A673 (cell line): Measurements from ENCODE around the gene XPNPEP2. TPM values are rescaled to one million over a fixed set of nuclear protein-coding genes. Genes with fewer than 3 reads are reported as not detected.

Source experiments
- BruUV-seq: library from RNA; stranded (reverse); fragments of 400-500 nt; replicated peaks from 2 replicates; lab custom pipeline; 2021; lab: Mats Ljungman, UMichigan
- CTCF ChIA-PET: fragments of 300-600 bp; sonication (Branson Sonifier 250); formaldehyde crosslinking; loops from one replicate; lab custom pipeline; 2022; ENCODE audit warnings: antibody characterized with exemption; lab: Charles Lee
- POLR2A ChIA-PET: fragments of 300-600 bp; sonication (Branson Sonifier 250); formaldehyde crosslinking; loops from one replicate; lab custom pipeline; 2022; ENCODE audit warnings: antibody characterized with exemption; ENCODE audit not compliant: low non-redundant PET; lab: Charles Lee
- DNase-seq: peaks from one replicate; pipeline ENCODE4 v3.0.0-alpha.2; 2015; ENCODE audit warnings: low spot score
- H3K27ac ChIP-seq: fragments of 200-600 bp; sonication (generic); 2 replicates; pipeline ENCODE4 v1.5.1; 2016; ENCODE audit warnings: mixed run types, low read depth, mild to moderate bottlenecking, mixed read lengths, antibody characterized with exemption, low read length; ENCODE audit not compliant: poor library complexity, severe bottlenecking
- H3K27me3 ChIP-seq: fragments of 200-600 bp; sonication (generic); replicated peaks from 2 replicates; pipeline ENCODE4 v1.6.1; 2017; ENCODE audit warnings: mixed run types, low read depth, mild to moderate bottlenecking, mixed read lengths, antibody characterized with exemption, low read length; ENCODE audit not compliant: insufficient read depth, poor library complexity
- H3K36me3 ChIP-seq: fragments of 200-600 bp; sonication (generic); 2 replicates; pipeline ENCODE4 v1.6.1; 2016; ENCODE audit warnings: mixed run types, mild to moderate bottlenecking, mixed read lengths, antibody characterized with exemption, low read length; ENCODE audit not compliant: insufficient read depth, poor library complexity, severe bottlenecking
- H3K4me1 ChIP-seq: fragments of 200-600 bp; sonication (generic); 2 replicates; pipeline ENCODE4 v1.6.1; 2017; ENCODE audit warnings: mixed run types, mild to moderate bottlenecking, mixed read lengths, antibody characterized with exemption, low read length; ENCODE audit not compliant: insufficient read depth, poor library complexity, severe bottlenecking
- H3K4me3 ChIP-seq: fragments of 200-600 bp; sonication (generic); 2 replicates; pipeline ENCODE4 v1.5.1; 2016; ENCODE audit warnings: low read depth, mixed run types, mild to moderate bottlenecking, mixed read lengths, low read length; ENCODE audit not compliant: poor library complexity, severe bottlenecking
- H3K9me3 ChIP-seq: fragments of 200-600 bp; sonication (generic); 2 replicates; pipeline ENCODE4 v1.6.1; 2016; ENCODE audit warnings: mixed run types, low read depth, mild to moderate bottlenecking, mixed read lengths, antibody characterized with exemption, low read length; ENCODE audit not compliant: poor library complexity, severe bottlenecking
- EZH2 ChIP-seq: fragments of 200-600 bp; sonication (generic); IDR thresholded peaks from 2 replicates; pipeline ENCODE4 v1.6.1; 2017; ENCODE audit warnings: borderline replicate concordance, low read depth, mild to moderate bottlenecking, mixed read lengths, antibody characterized with exemption, low read length; ENCODE audit not compliant: poor library complexity, severe bottlenecking
- intact Hi-C: fragments of 100-400 bp; cut with micrococcal nuclease; formaldehyde crosslinking; loops from one replicate; pipeline ENCODE4 v1.10.0; 2022; ENCODE audit not compliant: unreplicated experiment
- total RNA-seq: library from RNA; stranded (reverse); gene quantifications from 2 replicates; pipeline ENCODE4 v1.2.3, GENCODE V29; 2021
- TF ChIP-seq, protein P1 (sequence below): fragments of 300-800, 200-600 bp; sonication (generic); conservative IDR thresholded peaks from 2 replicates; pipeline ENCODE4 v1.5.1; 2017; ENCODE audit warnings: low read depth, mild to moderate bottlenecking, antibody characterized with exemption, low read length, moderate library complexity, mixed read lengths

The XPNPEP2 gene
- total RNA-seq, 1 experiment from 2014 or later = not detected

DNA sequence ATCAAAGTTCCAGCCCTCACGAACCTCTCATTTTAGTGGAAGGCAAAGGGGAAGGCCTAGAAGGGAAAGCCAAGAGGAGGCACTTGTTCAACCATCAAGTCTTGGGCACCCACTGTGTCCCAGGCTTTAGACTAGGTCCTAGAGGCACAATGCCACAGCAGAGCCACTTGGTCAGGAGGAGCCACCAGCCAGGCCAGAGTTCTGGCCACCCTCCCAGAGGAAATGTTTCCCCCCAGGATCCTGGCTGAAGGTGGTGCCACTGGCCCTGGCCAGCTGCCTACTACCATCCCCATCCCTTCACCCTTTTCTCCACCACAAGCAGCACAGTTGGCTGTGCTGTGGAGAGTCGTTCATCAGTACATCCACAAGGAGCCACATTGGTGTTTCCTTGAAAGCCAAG, 34.3 kb upstream of the XPNPEP2 start:
- no peaks in the 10 kb centered on the region for H3K9me3 ChIP-seq
- no peak for DNase-seq
- intact Hi-C loops = no loop called here
- CTCF ChIA-PET = no interaction called here
- no peak overlapping the region for H3K4me3 ChIP-seq
- no peak overlapping the region for H3K27ac ChIP-seq
- H3K4me1 ChIP-seq = no peaks in the 10 kb centered on the region
- no peak for TF ChIP-seq EZH2
- TF ChIP-seq, protein P1, sequence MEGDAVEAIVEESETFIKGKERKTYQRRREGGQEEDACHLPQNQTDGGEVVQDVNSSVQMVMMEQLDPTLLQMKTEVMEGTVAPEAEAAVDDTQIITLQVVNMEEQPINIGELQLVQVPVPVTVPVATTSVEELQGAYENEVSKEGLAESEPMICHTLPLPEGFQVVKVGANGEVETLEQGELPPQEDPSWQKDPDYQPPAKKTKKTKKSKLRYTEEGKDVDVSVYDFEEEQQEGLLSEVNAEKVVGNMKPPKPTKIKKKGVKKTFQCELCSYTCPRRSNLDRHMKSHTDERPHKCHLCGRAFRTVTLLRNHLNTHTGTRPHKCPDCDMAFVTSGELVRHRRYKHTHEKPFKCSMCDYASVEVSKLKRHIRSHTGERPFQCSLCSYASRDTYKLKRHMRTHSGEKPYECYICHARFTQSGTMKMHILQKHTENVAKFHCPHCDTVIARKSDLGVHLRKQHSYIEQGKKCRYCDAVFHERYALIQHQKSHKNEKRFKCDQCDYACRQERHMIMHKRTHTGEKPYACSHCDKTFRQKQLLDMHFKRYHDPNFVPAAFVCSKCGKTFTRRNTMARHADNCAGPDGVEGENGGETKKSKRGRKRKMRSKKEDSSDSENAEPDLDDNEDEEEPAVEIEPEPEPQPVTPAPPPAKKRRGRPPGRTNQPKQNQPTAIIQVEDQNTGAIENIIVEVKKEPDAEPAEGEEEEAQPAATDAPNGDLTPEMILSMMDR = no peak
- BruUV-seq = no TSS peak
- POLR2A ChIA-PET = no interaction called here
- H3K36me3 ChIP-seq = no peaks in the 10 kb centered on the region
- no peaks in the 10 kb centered on the region for H3K27me3 ChIP-seq

DNA sequence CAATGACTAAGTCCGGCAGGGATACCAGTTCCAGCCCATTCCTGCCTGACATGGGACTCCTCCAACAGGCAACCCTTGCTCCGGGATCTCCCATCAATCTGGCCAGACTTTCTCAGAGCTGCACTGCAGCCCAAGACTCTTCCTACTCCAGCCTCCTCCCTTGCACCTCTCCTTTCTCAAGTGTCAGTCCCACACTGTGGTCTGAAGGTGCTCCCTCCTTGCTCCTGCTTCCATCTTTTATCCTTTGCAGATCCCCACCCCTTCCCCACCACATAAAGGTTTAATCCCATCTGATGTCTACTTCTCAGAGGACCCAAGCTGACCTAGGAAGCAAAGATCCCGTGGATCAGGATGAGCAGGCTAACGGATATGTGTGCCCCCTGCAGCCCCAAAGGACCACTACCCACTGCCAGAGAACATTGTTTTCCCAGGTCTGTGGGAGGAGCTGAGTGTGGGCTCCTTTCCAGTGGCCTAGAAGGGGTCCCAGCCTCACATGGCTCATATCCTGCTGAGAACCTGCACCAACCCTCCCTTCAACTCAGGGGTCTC, 33.3 kb upstream of the XPNPEP2 start:
- no TSS peak for BruUV-seq
- no peak for TF ChIP-seq EZH2
- TF ChIP-seq, protein P1 = no peak
- Histone ChIP-seq H3K27ac (no peak overlapping the region), H3K36me3 (no peaks in the 10 kb centered on the region), H3K27me3 (no peaks in the 10 kb centered on the region), H3K9me3 (no peaks in the 10 kb centered on the region), H3K4me3 (no peak overlapping the region), H3K4me1 (no peaks in the 10 kb centered on the region)
- no peak for DNase-seq
- intact Hi-C loops = no loop called here
- POLR2A ChIA-PET = no interaction called here
- CTCF ChIA-PET = no interaction called here

DNA sequence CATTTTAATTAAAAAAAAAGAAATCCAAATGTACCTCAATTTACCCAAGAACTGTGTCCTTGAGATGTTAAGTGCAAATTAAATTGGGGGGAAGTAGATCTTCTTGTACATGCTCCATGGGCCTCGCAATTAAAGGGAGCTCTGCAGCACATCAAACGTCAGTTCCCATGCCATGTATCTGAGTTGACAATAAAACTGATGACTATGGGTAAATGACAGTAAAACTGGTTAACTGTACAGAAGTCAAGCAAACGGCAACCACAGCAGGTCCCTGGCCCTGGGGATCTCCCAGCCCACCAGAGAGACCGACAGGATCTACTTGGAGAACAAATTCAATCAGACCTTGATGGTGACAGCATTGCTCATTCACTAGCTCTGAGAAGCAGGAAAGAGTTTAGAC, 32.8 kb upstream of the XPNPEP2 start:
- ChIA-PET POLR2A (no interaction called here), CTCF (no interaction called here)
- H3K4me3 ChIP-seq = no peak overlapping the region
- H3K27ac ChIP-seq = no peak overlapping the region
- intact Hi-C loops = no loop called here
- no peak for DNase-seq
- TF ChIP-seq, protein P1 = no peak
- TF ChIP-seq EZH2 = no peak
- H3K9me3 ChIP-seq = no peaks in the 10 kb centered on the region
- BruUV-seq = no TSS peak
- H3K36me3 ChIP-seq = no peaks in the 10 kb centered on the region
- H3K27me3 ChIP-seq = no peaks in the 10 kb centered on the region
- H3K4me1 ChIP-seq = no peaks in the 10 kb centered on the region
